ENCODE measurements around the gene DDAH1. TPM values are rescaled to one million over a fixed set of nuclear protein-coding genes. Genes with fewer than 3 reads are reported as not detected.
A peak's percentile ranks its signal among the peaks of the same experiment; 100 is the strongest.
"Not testable (repeated sequence)": the region's sequence is repeated elsewhere in the genome, so short reads cannot be mapped to it uniquely, and the experiment has no call there.

The DDAH1 gene
- 10 to 100 TPM; 48.3 to 57.2 TPM for total RNA-seq
- polyA plus RNA-seq = 10 to 100 TPM; 13.6 to 29.1 TPM
- long read RNA-seq, donor 1, transcript DDAH1-201 (6 exons, 3,920 nt) = major isoform, 28 of 43 reads
- long read RNA-seq, donor 1, partial matches to known transcripts = 14 of 43 reads
- long read RNA-seq, donor 1, other reads (novel, unspliced or antisense) = 0 of 43 reads
- long read RNA-seq, donor 2, transcript DDAH1-201 (6 exons, 3,920 nt) = major isoform, 14 of 14 reads
- long read RNA-seq, donor 2, partial matches to known transcripts = 0 of 14 reads
- long read RNA-seq, donor 2, other reads (novel, unspliced or antisense) = 0 of 14 reads
- long read RNA-seq, donor 3, transcript DDAH1-201 (6 exons, 3,920 nt) = major isoform, 11 of 20 reads
- long read RNA-seq, donor 3, partial matches to known transcripts = 8 of 20 reads
- long read RNA-seq, donor 3, other reads (novel, unspliced or antisense) = 0 of 20 reads
- long read RNA-seq, donor 4, transcript DDAH1-201 (6 exons, 3,920 nt) = major isoform, 11 of 11 reads
- long read RNA-seq, donor 4, partial matches to known transcripts = 0 of 11 reads
- long read RNA-seq, donor 4, other reads (novel, unspliced or antisense) = 0 of 11 reads
- long read RNA-seq, donor 5, transcript DDAH1-201 (6 exons, 3,920 nt) = major isoform, 45 of 46 reads
- long read RNA-seq, donor 5, partial matches to known transcripts = 0 of 46 reads
- long read RNA-seq, donor 5, other reads (novel, unspliced or antisense) = 0 of 46 reads

- peak within 1 kb of the TSS; percentile 75 to 83 for H3K27ac ChIP-seq (ENCODE audit: low read depth in 1 of 2, low read length in 1 of 2)
- peaks cover 3 to 21% (median 11%) of the 10 kb centered on the region in 5 donors for H3K4me1 ChIP-seq (ENCODE audit: control insufficient read depth in 5 of 5, insufficient read depth in 5 of 5, low read length in 5 of 5)
- H3K27me3 ChIP-seq (ENCODE audit: control insufficient read depth in 3 of 3, insufficient read depth in 3 of 3, low read length in 2 of 3) = no peaks in the 10 kb centered on the region
These were observed at the start of gene DDAH1 for GRCh38 chr1:85465099-85465785. TSS of gene DDAH1 (minus strand) at chr1:85465159. CDS start at chr1:85465045, 114 bp downstream.

GRCh38 chr1:85513998-85514397 is 49.0 kb upstream of the DDAH1 start:
- not testable (repeated sequence) for H3K9ac ChIP-seq (ENCODE audit: insufficient read depth in 1 of 2, low read length in 2 of 2); H3K9me3 ChIP-seq (ENCODE audit: control insufficient read depth in 4 of 4, insufficient read depth in 3 of 4, low read length in 3 of 4); ATAC-seq (ENCODE audit: insufficient read depth, low FRiP score); H3K4me1 ChIP-seq (ENCODE audit: control insufficient read depth in 5 of 5, insufficient read depth in 5 of 5, low read length in 5 of 5); H3K27me3 ChIP-seq (ENCODE audit: control insufficient read depth in 3 of 3, insufficient read depth in 3 of 3, low read length in 2 of 3); DNase-seq; H3K4me3 ChIP-seq; H3K27ac ChIP-seq (ENCODE audit: low read depth in 1 of 2, low read length in 1 of 2); H3K36me3 ChIP-seq (ENCODE audit: control insufficient read depth in 4 of 4, insufficient read depth in 4 of 4, low read length in 4 of 4)
- WGBS, 2 donors = 93 to 94% methylated on average over 4 of the region's 4 CpGs

More at GRCh38 chr1:85465099-85465785, at the start of gene DDAH1:
- DNase-seq = peak; percentile 73 to 85 (median 79)
- Histone ChIP-seq H3K4me3 (peak within 1 kb of the TSS; percentile 54), H3K36me3 (ENCODE audit: control insufficient read depth in 4 of 4, insufficient read depth in 4 of 4, low read length in 4 of 4) (no peaks in the 10 kb centered on the region), H3K9ac (ENCODE audit: insufficient read depth in 1 of 2, low read length in 2 of 2) (peak within 1 kb of the TSS; percentile 63 to 72), H3K9me3 (ENCODE audit: control insufficient read depth in 4 of 4, insufficient read depth in 3 of 4, low read length in 3 of 4) (no peaks in the 10 kb centered on the region)
- ATAC-seq (ENCODE audit: insufficient read depth, low FRiP score) = peak; percentile 70
- 3 to 4% methylated on average over 42 to 56 of the region's 56 CpGs for WGBS, 2 donors
- no peak for TF ChIP-seq CTCF (IDR thresholded peaks at IDR 0.05; ENCODE audit: control extremely low read depth, extremely low read depth)

GRCh38 chr1:85504417-85504816 is 39.5 kb upstream of the DDAH1 start:
- WGBS, 2 donors = 84 to 100% methylated on average over 1 of the region's 1 CpG
- no peak overlapping the region for H3K27ac ChIP-seq (ENCODE audit: low read depth in 1 of 2, low read length in 1 of 2)
- no peaks in the 10 kb centered on the region for H3K9me3 ChIP-seq (ENCODE audit: control insufficient read depth in 4 of 4, insufficient read depth in 3 of 4, low read length in 3 of 4)
- H3K27me3 ChIP-seq (ENCODE audit: control insufficient read depth in 3 of 3, insufficient read depth in 3 of 3, low read length in 2 of 3) = no peaks in the 10 kb centered on the region
- H3K9ac ChIP-seq (ENCODE audit: insufficient read depth in 1 of 2, low read length in 2 of 2) = no peak overlapping the region
- ATAC-seq (ENCODE audit: insufficient read depth, low FRiP score) = no peak
- peaks cover 0 to 10% (median 6%) of the 10 kb centered on the region in 5 donors for H3K4me1 ChIP-seq (ENCODE audit: control insufficient read depth in 5 of 5, insufficient read depth in 5 of 5, low read length in 5 of 5)
- TF ChIP-seq CTCF (IDR thresholded peaks at IDR 0.05; ENCODE audit: control extremely low read depth, extremely low read depth) = no peak
- DNase-seq = no peak
- H3K36me3 ChIP-seq (ENCODE audit: control insufficient read depth in 4 of 4, insufficient read depth in 4 of 4, low read length in 4 of 4) = no peaks in the 10 kb centered on the region
- H3K4me3 ChIP-seq = no peak overlapping the region
